Parathyroid adenoma (tissue), 2 donors: ENCODE measurements around the gene FARSB.

Source experiments
- H2AFZ ChIP-seq: fragments of 300-600 bp; sonication (generic); one replicate; pipeline ENCODE4 v1.7.0; 2017; ENCODE audit warnings: antibody characterized with exemption, mild to moderate bottlenecking
- H3K27ac ChIP-seq: fragments of 300-600 bp; sonication (generic); one replicate; pipeline ENCODE4 v1.7.0; 2017
- H3K27me3 ChIP-seq: fragments of 300-600 bp; sonication (generic); one replicate; pipeline ENCODE4 v1.7.0; 2017; ENCODE audit warnings: low read length; ENCODE audit not compliant: control insufficient read depth, insufficient read depth
- H3K36me3 ChIP-seq: fragments of 300-600 bp; sonication (generic); one replicate; pipeline ENCODE4 v1.7.0; 2017; ENCODE audit warnings: low read length; ENCODE audit not compliant: control insufficient read depth, insufficient read depth
- H3K4me1 ChIP-seq: fragments of 300-600 bp; sonication (generic); one replicate; pipeline ENCODE4 v1.7.0; 2017; ENCODE audit warnings: control low read depth
- H3K4me2 ChIP-seq: fragments of 300-600 bp; sonication (generic); one replicate; pipeline ENCODE4 v1.7.0; 2017; ENCODE audit warnings: low read length
- H3K4me3 ChIP-seq: fragments of 300-600 bp; sonication (generic); one replicate; pipeline ENCODE4 v1.7.0; 2017; ENCODE audit warnings: low read depth, low read length
- H3K79me2 ChIP-seq: fragments of 300-600 bp; sonication (generic); one replicate; pipeline ENCODE4 v1.7.0; 2017; ENCODE audit warnings: control low read depth
- H3K9ac ChIP-seq: fragments of 300-600 bp; sonication (generic); one replicate; pipeline ENCODE4 v1.7.0; 2017; ENCODE audit warnings: mild to moderate bottlenecking
- H3K9me3 ChIP-seq: fragments of 300-600 bp; sonication (generic); one replicate; pipeline ENCODE4 v1.7.0; 2017; ENCODE audit warnings: low read length; ENCODE audit not compliant: control insufficient read depth
- CTCF ChIP-seq: fragments of 300-600 bp; sonication (generic); IDR thresholded peaks from one replicate; pipeline ENCODE4 v1.7.0; 2017; ENCODE audit warnings: antibody characterized with exemption, mild to moderate bottlenecking
- donor health status: primary hyperparathyroidism.

The FARSB gene

GRCh38 chr2:222572264-222572721 is 83.6 kb downstream of the FARSB start:
- H3K4me2 ChIP-seq: peak overlapping the region; percentile 33
- H3K4me3 ChIP-seq: no peak overlapping the region
- H2AFZ ChIP-seq: no peak overlapping the region
- H3K4me1 ChIP-seq: peaks cover 20% of the 10 kb centered on the region
- no peaks in the 10 kb centered on the region for H3K9me3 ChIP-seq
- no peak for TF ChIP-seq CTCF
- H3K27ac ChIP-seq: peak overlapping the region; percentile 53
- no peaks in the 10 kb centered on the region for H3K79me2 ChIP-seq
- H3K27me3 ChIP-seq: no peaks in the 10 kb centered on the region
- H3K9ac ChIP-seq: no peak overlapping the region
- no peaks in the 10 kb centered on the region for H3K36me3 ChIP-seq

GRCh38 chr2:222569826-222570225 is 86.1 kb downstream of the FARSB start:
- Histone ChIP-seq H3K9me3 (no peaks in the 10 kb centered on the region), H3K9ac (no peak overlapping the region), H3K27ac (no peak overlapping the region), H3K79me2 (no peaks in the 10 kb centered on the region), H3K27me3 (no peaks in the 10 kb centered on the region), H3K4me2 (no peak overlapping the region), H3K36me3 (no peaks in the 10 kb centered on the region), H3K4me3 (no peak overlapping the region), H2AFZ (no peak overlapping the region), H3K4me1 (peaks cover 20% of the 10 kb centered on the region)
- TF ChIP-seq CTCF: no peak

- Histone ChIP-seq H3K4me2 (no peak overlapping the region), H3K4me3 (no peak overlapping the region), H3K36me3 (no peaks in the 10 kb centered on the region), H3K27me3 (no peaks in the 10 kb centered on the region), H3K79me2 (no peaks in the 10 kb centered on the region), H3K27ac (no peak overlapping the region), H3K4me1 (peaks cover 20% of the 10 kb centered on the region), H3K9ac (no peak overlapping the region), H3K9me3 (no peaks in the 10 kb centered on the region), H2AFZ (no peak overlapping the region)
- TF ChIP-seq CTCF: no peak
Observed at GRCh38 chr2:222568865-222569264, 87.0 kb downstream of the FARSB start.

- no peaks in the 10 kb centered on the region for H3K79me2 ChIP-seq
- H3K27me3 ChIP-seq: no peaks in the 10 kb centered on the region
- no peak overlapping the region for H3K27ac ChIP-seq
- H2AFZ ChIP-seq: no peak overlapping the region
- H3K4me1 ChIP-seq: peaks cover 7% of the 10 kb centered on the region
- no peak overlapping the region for H3K4me2 ChIP-seq
- no peaks in the 10 kb centered on the region for H3K9me3 ChIP-seq
- no peak for TF ChIP-seq CTCF
- no peak overlapping the region for H3K9ac ChIP-seq
- H3K36me3 ChIP-seq: no peaks in the 10 kb centered on the region
- H3K4me3 ChIP-seq: no peak overlapping the region
Observed at GRCh38 chr2:222566229-222566628, 89.7 kb downstream of the FARSB start.

- Histone ChIP-seq H3K4me1 (peaks cover 5% of the 10 kb centered on the region), H3K79me2 (no peaks in the 10 kb centered on the region), H3K36me3 (no peaks in the 10 kb centered on the region), H3K27me3 (no peaks in the 10 kb centered on the region), H3K27ac (no peak overlapping the region), H3K9ac (no peak overlapping the region), H3K9me3 (no peaks in the 10 kb centered on the region), H3K4me3 (no peak overlapping the region), H2AFZ (no peak overlapping the region), H3K4me2 (no peak overlapping the region)
- TF ChIP-seq CTCF: no peak
Observed at GRCh38 chr2:222563936-222564335, 92.0 kb downstream of the FARSB start.
